ENCODE measurements around the gene CYP21A2.
"Not testable (repeated sequence)": the region's sequence is repeated elsewhere in the genome, so short reads cannot be mapped to it uniquely, and the experiment has no call there.

CYP21A2 gene

DNA sequence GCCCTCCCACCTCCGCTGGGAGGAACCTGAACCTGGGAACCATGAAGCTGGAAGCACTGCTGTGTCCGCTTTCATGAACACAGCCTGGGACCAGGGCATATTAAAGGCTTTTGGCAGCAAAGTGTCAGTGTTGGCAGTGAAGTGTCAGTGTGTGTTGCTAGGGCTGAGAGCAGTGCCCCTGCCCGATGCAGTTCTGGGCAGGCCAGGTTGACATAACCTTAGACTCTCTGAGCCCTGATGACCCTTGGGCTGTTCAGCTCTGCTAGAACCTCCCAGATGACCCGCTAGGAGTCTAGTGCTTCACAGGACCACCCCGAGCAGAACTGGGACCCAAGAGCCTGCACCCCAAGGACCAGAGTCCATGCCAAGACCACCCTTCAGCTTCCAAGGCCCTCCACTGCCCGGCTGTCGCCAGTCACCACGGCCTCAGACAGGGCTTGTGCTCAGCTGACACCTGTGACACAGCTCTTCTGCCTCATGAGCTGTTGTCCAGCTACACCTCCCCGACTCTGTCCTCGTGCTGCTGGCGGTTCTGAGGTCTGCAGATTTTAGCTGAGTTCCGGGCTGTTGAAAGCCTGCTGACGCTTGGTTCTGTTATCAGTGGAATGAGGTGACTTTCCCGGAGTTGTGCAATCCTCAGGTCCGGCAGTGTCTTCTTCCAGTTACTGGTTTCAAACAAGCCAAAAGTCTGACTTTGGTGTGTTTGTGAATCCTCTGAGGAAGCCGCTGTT lies 2.8 kb upstream of the CYP21A2 start:
- DNase-seq (ENCODE audit: low spot score) = not testable (repeated sequence)

DNA sequence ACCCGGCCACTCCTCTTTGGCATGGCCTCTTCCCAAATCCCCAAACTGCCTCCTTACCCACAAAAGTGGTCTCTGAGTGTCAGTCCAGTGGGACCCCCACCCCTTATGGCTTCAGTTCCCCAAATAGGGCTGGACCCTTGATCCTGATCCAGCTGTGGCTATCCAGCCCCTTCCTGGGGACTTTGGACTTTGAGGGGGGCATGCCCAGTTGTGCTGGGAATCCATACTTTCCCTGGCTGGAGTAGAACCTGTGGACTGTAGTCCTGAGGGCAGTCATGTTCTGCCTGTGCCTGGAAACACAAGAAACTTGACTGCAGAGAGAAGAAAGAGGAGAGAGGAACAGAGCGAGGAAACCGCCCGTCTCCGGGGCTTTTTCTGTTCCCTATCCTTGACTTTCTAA lies 1.1 kb upstream of the CYP21A2 start:
- not testable (repeated sequence) for DNase-seq (ENCODE audit: low spot score)

DNA sequence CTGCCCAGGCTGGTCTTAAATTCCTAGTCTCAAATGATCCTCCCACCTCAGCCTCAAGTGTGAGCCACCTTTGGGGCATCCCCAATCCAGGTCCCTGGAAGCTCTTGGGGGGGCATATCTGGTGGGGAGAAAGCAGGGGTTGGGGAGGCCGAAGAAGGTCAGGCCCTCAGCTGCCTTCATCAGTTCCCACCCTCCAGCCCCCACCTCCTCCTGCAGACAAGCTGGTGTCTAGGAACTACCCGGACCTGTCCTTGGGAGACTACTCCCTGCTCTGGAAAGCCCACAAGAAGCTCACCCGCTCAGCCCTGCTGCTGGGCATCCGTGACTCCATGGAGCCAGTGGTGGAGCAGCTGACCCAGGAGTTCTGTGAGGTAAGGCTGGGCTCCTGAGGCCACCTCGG lies 663 bp downstream of the CYP21A2 start:
- not testable (repeated sequence) for DNase-seq (ENCODE audit: low spot score)

DNA sequence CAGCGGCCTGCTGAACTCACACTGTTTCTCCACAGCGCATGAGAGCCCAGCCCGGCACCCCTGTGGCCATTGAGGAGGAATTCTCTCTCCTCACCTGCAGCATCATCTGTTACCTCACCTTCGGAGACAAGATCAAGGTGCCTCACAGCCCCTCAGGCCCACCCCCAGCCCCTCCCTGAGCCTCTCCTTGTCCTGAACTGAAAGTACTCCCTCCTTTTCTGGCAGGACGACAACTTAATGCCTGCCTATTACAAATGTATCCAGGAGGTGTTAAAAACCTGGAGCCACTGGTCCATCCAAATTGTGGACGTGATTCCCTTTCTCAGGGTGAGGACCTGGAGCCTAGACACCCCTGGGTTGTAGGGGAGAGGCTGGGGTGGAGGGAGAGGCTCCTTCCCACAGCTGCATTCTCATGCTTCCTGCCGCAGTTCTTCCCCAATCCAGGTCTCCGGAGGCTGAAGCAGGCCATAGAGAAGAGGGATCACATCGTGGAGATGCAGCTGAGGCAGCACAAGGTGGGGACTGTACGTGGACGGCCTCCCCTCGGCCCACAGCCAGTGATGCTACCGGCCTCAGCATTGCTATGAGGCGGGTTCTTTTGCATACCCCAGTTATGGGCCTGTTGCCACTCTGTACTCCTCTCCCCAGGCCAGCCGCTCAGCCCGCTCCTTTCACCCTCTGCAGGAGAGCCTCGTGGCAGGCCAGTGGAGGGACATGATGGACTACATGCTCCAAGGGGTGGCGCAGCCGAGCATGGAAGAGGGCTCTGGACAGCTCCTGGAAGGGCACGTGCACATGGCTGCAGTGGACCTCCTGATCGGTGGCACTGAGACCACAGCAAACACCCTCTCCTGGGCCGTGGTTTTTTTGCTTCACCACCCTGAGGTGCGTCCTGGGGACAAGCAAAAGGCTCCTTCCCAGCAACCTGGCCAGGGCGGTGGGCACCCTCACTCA lies 1.4 kb downstream of the CYP21A2 start:
- DNase-seq (ENCODE audit: low spot score) = not testable (repeated sequence)

DNA sequence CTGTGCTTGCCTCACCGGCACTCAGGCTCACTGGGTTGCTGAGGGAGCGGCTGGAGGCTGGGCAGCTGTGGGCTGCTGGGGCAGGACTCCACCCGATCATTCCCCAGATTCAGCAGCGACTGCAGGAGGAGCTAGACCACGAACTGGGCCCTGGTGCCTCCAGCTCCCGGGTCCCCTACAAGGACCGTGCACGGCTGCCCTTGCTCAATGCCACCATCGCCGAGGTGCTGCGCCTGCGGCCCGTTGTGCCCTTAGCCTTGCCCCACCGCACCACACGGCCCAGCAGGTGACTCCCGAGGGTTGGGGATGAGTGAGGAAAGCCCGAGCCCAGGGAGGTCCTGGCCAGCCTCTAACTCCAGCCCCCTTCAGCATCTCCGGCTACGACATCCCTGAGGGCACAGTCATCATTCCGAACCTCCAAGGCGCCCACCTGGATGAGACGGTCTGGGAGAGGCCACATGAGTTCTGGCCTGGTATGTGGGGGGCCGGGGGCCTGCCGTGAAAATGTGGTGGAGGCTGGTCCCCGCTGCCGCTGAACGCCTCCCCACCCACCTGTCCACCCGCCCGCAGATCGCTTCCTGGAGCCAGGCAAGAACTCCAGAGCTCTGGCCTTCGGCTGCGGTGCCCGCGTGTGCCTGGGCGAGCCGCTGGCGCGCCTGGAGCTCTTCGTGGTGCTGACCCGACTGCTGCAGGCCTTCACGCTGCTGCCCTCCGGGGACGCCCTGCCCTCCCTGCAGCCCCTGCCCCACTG lies 2.3 kb downstream of the CYP21A2 start:
- DNase-seq (ENCODE audit: low spot score) = not testable (repeated sequence)

DNA sequence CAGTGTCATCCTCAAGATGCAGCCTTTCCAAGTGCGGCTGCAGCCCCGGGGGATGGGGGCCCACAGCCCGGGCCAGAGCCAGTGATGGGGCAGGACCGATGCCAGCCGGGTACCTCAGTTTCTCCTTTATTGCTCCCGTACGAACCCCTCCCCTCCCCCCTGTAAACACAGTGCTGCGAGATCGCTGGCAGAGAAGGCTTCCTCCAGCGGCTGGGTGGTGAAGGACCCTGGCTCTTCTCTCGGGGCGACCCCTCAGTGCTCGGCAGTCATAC lies 2.8 kb downstream of the CYP21A2 start:
- DNase-seq (ENCODE audit: low spot score) = not testable (repeated sequence)

DNA sequence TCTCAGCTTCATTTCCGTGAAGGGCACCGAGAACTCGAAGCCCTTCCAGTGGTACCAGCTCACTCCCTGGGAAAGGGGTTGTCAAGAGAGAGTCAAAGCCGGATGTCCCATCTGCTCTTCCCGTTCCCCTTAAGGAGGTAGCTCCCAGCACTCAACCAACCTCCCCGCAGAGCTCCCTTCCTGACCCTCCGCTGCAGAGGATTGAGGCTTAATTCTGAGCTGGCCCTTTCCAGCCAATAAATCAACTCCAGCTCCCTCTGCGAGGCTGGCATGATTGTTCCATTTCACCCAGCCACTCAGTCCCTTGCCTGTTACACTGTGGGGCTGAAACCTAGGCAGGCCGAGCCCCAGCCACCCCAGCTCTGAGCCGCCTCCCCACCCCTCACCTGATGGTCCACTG lies 3.2 kb downstream of the CYP21A2 start:
- not testable (repeated sequence) for DNase-seq (ENCODE audit: low spot score)

DNA sequence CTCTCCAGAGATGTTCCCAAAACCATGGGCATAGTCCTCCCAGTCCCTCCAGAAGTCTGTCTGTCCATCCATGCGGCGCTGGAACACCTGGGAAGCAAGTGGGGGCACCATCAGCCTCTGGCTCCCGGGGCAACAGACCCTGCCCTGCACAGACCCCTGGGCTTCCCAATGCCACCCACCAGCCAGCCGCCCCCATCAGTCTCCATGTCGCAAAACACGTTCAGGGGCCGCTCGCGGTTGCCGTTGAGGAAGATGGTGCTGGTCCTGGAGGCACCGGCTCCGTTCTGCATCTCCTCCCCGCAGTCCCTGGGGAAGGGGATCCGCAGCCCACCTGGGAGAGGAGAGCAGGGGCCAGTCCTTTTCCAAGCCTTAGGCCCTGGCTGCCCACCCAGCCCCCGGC lies 4.1 kb downstream of the CYP21A2 start:
- not testable (repeated sequence) for DNase-seq (ENCODE audit: low spot score)

DNA sequence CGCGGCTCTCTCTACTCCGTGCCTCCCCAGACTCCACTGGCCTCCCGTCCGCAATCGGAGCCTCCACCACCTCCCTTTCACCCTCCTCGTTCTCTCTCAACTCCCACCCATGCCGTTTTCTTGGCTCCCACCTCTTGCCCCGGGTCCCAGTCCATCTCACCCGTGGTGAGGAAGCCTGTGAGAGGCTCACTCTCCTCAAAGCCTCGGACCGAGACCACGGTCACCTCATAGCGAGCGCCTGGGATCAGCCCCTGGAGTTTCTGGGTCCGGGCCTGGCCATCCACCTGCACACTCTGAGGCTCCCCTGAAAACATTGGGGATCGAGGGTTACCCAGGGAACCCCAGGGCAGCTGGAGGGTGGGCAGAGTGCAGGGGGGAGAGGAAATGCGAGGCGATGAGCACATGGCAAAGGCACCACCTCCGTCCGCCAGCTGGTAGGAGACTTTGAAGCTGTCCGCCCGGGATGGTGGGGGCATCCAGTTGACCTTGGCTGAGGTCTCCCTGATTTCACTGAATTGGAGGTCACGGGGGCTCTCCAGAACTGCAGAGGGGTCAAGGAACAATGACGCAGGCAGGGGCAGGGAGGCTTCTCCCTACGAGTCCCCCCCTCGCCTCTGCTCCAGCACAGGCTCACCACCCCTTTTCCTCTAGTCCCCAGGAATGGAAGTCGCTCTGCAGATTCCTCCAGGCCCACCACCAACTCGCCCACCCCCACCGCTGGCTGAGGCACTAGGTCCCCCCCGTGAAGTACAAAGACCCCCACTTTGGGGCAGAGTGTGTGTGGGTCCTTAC lies 5.6 kb downstream of the CYP21A2 start:
- DNase-seq (ENCODE audit: low spot score) = not testable (repeated sequence)

DNA sequence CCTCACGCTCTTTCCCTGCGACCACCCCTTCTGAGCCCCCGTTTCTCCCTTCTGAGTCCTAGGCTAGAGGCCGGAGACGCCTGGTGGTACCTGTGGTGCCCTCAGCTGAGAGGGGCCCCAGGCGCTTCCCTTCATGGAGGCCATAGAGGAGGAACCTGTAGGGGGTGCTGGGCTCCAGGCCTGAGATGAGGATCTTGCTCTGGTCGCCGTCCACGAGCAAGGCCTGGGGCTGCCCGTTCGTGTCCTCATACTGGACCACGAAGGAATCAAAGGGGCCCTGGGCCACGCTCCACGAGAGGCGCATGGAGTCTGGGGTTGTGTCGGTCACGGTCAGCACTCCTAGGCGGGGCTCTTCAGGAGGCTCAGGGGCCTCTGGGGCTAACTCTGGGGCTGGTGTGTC lies 6.7 kb downstream of the CYP21A2 start:
- DNase-seq (ENCODE audit: low spot score) = not testable (repeated sequence)

DNA sequence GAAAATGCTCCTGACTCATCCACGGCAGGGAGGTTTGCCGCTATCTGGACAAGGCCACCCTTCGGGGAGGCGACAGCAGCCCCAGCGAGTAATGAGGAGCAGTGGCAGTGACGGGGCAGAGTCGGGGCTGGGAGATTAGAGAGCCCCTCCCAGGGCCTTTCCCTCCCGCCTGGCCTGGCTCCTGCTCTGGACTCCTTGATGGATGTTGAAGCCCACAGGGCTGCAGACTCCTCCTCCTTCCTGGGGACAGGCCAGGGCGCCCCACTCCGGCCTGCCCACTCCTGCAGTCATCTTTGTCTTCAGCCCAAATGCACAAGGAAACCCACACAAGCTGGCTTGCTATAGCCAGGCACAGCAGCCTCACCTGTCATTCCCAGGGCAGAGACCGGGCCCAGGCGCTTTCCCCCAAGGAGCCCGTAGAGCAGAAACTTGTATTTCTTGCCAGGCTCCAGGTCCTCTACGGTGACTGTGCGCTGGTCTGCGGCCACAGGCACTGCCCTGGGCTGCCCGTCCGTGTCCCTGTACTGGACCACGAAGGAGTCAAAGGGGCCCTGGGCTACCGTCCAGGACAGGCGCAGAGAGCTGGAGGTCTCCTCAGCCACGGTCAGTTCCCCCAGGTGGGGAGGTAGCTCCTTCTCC lies 7.7 kb downstream of the CYP21A2 start:
- no peak for DNase-seq (ENCODE audit: low spot score)

DNA sequence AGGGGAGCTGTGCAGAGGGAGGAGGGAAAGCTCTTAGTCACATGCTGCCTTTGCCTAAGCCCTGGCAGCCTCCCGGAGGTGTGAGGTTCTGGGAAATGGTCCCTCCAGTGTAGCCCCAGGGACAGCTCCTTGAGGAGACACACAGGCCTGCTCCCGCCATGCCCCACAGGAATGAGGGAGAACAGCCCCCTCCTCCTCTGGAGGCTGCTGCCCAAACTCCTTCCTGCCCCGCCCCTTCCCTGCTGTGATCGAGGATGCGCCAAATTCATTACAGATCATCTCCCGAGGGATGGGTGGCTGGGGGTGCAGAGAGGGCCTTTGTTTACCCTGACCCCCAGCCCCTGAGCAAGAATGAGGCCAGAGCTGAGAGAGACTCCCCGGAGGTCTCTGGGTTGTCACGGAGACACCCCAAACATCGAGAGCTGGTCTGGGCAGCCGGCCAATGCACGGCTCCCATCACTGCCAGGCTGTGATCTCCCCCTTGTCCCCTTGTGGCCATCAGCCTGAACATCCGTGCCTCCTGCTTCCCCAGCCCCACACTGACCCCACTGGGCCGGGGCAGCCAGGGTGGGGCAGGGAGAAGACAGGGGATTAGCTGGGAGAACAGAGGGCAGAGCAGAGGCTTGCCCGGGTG lies 8.4 kb downstream of the CYP21A2 start:
- peak; percentile 30 for DNase-seq (ENCODE audit: low spot score)

DNA sequence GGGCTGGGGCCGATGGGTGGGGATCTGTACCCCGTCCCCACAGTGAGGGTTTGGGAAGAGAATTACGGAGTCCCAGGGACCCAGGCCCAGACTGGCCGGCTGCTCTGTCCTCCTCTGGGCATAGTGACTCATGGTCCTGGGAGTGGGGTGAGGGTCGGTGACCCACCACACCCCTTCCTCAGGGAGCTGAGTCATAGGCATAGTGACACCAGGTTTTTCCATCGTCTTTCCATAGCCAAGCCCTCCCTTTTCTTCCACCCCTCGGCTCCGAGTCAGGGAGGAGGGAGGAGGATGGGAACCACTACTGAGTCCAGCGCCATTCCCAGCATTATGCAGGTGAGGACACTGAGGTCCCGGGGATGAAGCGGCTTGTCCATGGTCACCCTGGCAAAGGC lies 8.9 kb downstream of the CYP21A2 start:
- no peak for DNase-seq (ENCODE audit: low spot score)

DNA sequence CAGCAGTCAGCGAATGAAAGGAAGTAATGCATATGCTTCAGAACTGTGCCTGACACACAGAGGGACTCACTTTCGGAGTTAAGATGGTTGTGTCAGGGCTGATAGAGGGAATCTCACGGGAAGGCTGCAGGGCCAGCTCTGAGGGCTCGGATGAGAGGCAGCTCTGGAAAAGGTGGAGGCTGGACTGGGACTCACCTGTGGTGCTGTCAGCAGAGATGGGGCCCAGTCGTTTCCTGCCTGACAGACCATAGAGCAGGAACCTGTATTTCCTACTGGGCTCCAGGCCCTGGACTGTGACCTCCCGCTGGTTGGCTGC lies 9.3 kb downstream of the CYP21A2 start:
- DNase-seq (ENCODE audit: low spot score) = no peak

DNA sequence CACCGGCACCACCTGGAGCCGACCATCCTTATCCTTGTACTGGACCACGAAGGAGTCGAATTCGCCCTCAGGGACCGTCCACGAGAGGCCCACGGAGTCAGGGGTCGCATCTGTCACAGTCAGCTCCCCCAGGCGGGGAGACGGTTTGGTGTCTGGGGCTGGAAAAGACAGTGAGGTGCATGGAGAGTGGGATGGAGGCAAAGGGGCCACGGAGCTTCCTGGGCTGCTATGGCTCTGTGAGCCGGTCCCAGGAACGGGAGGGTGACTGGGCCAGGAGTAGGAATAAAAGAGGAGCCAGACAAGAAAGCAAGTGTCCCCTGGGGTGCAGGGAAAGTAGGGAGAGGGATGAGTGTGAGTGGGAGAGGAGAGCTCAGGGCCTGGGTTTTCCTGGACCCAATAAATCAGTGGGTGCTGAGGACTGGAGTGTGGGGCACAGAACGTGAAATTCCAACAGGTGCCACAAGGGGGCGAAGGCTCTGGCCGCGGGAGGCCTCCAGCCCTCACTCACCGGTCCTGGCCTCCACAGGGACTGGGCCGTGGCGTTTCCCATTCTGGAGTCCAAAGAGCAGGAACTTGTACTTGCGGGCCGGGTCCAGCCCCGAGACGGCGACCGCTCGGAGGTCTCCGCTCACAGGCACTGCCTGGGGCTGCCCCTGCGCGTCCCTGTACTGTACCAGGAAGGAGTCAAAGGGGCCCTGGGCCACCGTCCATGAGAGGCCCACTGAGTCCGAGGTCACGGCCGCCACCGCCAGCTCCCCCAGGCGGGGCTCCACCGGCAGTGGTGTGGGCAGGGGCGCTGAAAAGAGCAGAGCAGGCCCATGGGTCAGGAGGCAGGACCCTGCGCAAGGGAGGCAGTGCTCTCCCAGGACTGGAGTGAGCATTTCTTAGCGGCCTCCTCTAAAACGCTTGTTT lies 9.9 kb downstream of the CYP21A2 start:
- DNase-seq (ENCODE audit: low spot score) = peak; percentile 69

DNA sequence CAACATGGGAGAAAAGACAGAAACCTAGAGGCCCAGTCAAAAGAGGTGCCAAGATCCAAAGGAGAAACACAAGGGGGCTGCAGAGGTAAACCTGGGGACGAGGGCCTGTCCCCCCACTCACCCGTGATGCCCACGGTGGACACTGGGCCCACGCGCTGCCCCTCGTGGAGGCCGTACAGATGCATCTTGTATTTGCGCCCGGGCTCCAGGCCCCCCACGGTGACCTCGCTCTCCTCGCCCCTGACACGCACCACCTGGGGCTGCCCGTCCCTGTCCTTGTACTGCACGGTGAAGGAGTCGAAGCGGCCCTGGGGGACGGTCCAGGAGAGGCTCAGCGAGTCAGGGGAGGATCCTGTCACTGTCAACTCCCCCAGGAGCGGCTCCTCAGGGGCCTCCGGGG lies 10.9 kb downstream of the CYP21A2 start:
- DNase-seq (ENCODE audit: low spot score) = not testable (repeated sequence)

DNA sequence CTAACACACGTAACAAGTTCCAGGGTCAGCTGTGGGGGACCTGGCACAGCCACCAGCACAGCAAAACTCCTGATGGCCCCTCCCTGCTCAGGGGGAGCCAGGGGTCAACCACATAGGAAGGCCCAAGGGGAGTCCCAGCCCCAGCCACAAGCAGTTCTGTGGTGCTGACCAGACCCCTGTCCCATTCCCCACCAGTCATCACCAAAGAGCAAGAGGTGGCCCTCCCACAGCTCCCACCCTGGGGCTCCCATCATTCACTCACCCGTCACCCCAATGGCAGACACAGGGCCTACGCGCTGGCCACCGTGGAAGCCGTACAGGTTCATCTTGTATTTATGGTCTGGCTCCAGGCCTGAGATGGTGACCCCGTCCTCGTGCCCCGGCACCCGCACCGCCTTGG lies 11.5 kb downstream of the CYP21A2 start:
- DNase-seq (ENCODE audit: low spot score) = not testable (repeated sequence)

DNA sequence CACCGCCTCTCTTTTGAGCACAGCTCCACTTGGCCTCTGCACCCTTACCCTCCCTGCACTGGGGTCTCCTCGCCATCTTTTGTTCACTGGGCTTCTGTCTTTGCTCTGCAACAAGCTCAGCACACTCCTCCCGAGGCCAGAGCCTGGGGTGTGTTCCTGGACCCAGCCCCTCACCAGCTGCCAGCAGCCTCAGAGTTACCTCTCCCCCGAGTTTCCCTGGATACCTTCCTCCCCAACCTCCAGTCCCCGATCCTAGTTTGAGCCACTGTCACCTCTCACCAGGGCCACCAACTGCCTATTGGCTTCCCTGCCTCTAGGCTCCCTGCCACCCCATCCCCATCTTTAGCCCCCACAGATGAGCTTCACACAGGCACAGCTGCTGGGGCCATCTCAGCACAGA lies 12.3 kb downstream of the CYP21A2 start:
- DNase-seq (ENCODE audit: low spot score) = no peak

DNA sequence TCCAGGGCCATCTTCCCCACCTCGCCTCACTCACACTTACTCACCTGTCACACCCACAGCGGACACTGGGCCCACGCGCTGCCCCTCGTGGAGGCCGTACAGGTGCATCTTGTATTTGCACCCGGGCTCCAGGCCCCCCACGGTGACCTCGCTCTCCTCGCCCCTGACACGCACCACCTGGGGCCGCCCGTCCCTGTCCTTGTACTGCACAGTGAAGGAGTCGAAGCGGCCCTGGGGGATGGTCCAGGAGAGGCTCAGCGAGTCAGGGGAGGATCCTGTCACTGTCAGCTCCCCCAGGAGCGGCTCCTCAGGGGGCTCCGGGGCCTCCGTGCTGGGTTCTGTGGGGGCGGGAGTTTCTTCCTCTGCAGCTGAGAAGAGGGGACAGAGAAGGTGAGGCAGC lies 14.4 kb downstream of the CYP21A2 start:
- not testable (repeated sequence) for DNase-seq (ENCODE audit: low spot score)

DNA sequence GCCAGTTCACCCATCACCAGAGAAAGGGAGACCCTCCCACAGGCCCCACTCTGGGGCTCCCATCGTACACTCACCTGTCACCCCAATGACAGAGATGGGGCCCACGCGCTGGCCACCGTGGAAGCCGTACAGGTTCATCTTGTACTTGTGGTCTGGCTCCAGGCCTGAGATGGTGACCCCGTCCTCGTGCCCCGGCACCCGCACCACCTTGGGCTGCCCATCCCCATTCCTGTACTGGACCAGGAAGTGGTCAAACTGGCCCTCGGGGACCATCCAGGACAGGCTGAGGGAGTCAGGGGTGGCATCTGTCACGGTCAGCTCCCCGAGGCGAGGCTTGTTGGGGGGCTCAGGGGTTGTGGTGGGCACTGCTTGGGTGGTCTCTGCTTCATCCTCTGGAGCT lies 15.1 kb downstream of the CYP21A2 start:
- not testable (repeated sequence) for DNase-seq (ENCODE audit: low spot score)
